ENCODE results near the gene CNTN6. TPM values are rescaled to one million over a fixed set of nuclear protein-coding genes. Genes with fewer than 3 reads are reported as not detected.

Gene CNTN6
- total RNA-seq, 1 donor from 2014 or later, result 0.29 TPM

GRCh38 chr3:1404270-1404962 lies 311.6 kb downstream of the CNTN6 start:
- no peak for DNase-seq (ENCODE audit: low spot score)

DNA sequence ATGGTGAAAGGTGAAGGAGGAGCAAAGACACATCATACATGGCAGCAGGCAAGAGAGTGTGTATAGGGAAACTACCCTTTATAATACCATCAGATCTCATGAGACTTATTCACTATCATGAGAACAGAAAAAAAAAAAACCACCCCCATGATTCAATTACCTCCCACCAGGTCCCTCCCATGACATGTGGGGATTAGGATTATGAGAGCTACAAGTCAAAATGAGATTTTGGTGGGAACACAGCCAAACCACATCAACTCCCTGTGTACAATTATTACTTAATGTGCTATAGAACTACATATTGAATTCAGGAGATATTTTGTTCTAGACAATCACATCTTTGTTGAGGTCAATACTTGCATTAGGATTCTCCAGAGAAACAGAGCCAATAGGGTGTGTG lies 313.4 kb downstream of the CNTN6 start:
- no peak for DNase-seq (ENCODE audit: low spot score)

- DNase-seq (ENCODE audit: low spot score), result no peak
Observed at GRCh38 chr3:1421577-1421976, 328.8 kb downstream of the CNTN6 start.

DNA sequence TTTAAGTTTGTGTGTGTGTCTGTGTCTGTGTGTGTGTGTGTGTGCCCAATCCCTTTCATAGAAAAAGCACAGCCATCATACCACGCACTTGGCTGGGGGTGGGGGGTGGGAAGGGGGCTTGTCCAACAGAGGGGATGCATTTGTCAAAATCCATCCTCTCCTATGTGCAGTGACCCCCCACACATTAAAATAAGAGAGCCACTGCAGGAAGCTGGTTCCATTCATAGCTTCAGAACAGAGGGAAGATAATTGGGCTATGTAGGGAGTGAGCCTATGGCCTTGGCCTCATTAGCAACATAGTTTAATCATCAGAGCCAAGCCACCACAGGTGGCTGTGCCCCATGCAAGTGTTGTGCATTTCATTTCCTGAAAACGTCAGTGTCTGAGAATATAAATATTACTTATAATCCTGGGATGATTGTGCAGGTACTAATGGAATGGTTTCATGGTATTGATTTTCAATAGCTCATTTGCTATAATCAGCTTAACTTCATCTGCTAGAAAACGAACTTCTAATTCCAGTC lies 330.8 kb downstream of the CNTN6 start:
- DNase-seq (ENCODE audit: low spot score), result no peak

GRCh38 chr3:1439395-1439794 lies 346.6 kb downstream of the CNTN6 start:
- DNase-seq (ENCODE audit: low spot score), result no peak

GRCh38 chr3:1442271-1442670 lies 349.4 kb downstream of the CNTN6 start:
- no peak for DNase-seq (ENCODE audit: low spot score)

GRCh38 chr3:1444195-1444594 lies 351.4 kb downstream of the CNTN6 start:
- DNase-seq (ENCODE audit: low spot score), result no peak

GRCh38 chr3:1446531-1446930 lies 353.7 kb downstream of the CNTN6 start:
- no peak for DNase-seq (ENCODE audit: low spot score)

- DNase-seq (ENCODE audit: low spot score), result no peak
Observed at GRCh38 chr3:1447452-1447851, 354.6 kb downstream of the CNTN6 start.

DNA sequence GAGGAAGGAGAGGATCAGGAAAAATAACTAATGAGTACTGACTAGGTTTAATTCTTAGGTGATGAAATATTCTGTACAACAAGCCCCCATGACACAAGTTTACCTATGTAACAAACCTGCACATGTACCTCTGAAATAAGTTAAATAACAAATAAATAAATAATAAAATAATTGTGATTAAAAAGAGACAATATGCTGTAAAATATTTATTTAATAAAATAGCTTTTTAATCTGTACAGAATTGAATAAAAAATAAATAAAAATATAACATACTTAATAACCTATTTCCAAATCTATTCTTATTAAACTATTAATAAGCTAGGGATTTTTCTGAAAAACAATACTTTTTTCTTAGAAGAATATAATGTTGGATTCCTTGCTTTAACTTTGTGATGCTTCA lies 355.6 kb downstream of the CNTN6 start:
- no peak for DNase-seq (ENCODE audit: low spot score)

Data from mesenteric fat pad (tissue), 1 donor.